MM.1S (cell line): ENCODE measurements around the gene SLC26A2.

Source experiments
- DNase-seq: peaks from one replicate; pipeline ENCODE4 v3.0.0-alpha.2; 2015
- H2AFZ ChIP-seq: fragments of 300-600 bp; sonication (generic); 2 replicates; pipeline ENCODE4 v1.6.0; 2016; ENCODE audit warnings: antibody characterized with exemption, low read length
- H3F3A ChIP-seq: fragments of 300-600 bp; sonication (generic); 2 replicates; pipeline ENCODE4 v1.6.1; 2016; ENCODE audit warnings: mild to moderate bottlenecking, antibody characterized with exemption, low read length, moderate library complexity, mixed read lengths; ENCODE audit not compliant: insufficient read depth
- H3K27ac ChIP-seq: fragments of 300-600 bp; sonication (generic); 2 replicates; pipeline ENCODE4 v1.5.1; 2016; ENCODE audit warnings: mild to moderate bottlenecking, low read length
- H3K27me3 ChIP-seq: fragments of 300-600 bp; sonication (generic); replicated peaks from 2 replicates; pipeline ENCODE4 v1.6.0; 2016; ENCODE audit warnings: low read length; ENCODE audit not compliant: insufficient read depth
- H3K36me3 ChIP-seq: fragments of 300-600 bp; sonication (generic); replicated peaks from 2 replicates; pipeline ENCODE4 v1.6.1; 2016; ENCODE audit warnings: mild to moderate bottlenecking, low read length, mixed read lengths; ENCODE audit not compliant: insufficient read depth
- H3K4me1 ChIP-seq: fragments of 300-600 bp; sonication (generic); 2 replicates; pipeline ENCODE4 v1.6.1; 2016; ENCODE audit warnings: low read length, mixed read lengths
- H3K4me2 ChIP-seq: fragments of 300-600 bp; sonication (generic); 2 replicates; pipeline ENCODE4 v1.6.0; 2016; ENCODE audit warnings: low read depth, low read length
- H3K4me3 ChIP-seq: fragments of 300-600 bp; sonication (generic); 2 replicates; pipeline ENCODE4 v1.5.1; 2016; ENCODE audit warnings: low read length, mixed read lengths
- H3K79me2 ChIP-seq: fragments of 300-600 bp; sonication (generic); 2 replicates; pipeline ENCODE4 v1.6.1; 2016; ENCODE audit warnings: mixed run types, low read length, mixed read lengths
- H3K9ac ChIP-seq: fragments of 300-600 bp; sonication (generic); 2 replicates; pipeline ENCODE4 v1.6.1; 2016; ENCODE audit warnings: low read length, mixed read lengths
- H3K9me2 ChIP-seq: fragments of 300-600 bp; sonication (generic); replicated peaks from 2 replicates; pipeline ENCODE4 v1.6.1; 2016; ENCODE audit warnings: mild to moderate bottlenecking, low read length, mixed read lengths; ENCODE audit not compliant: insufficient read depth
- H3K9me3 ChIP-seq: fragments of 300-600 bp; sonication (generic); replicated peaks from 2 replicates; pipeline ENCODE4 v1.6.1; 2016; ENCODE audit warnings: mild to moderate bottlenecking, low read length, mixed read lengths; ENCODE audit not compliant: insufficient read depth
- H4K20me1 ChIP-seq: fragments of 300-600 bp; sonication (generic); 2 replicates; pipeline ENCODE4 v1.6.1; 2016; ENCODE audit warnings: mild to moderate bottlenecking, low read length, moderate library complexity, mixed read lengths; ENCODE audit not compliant: insufficient read depth
- CTCF ChIP-seq: fragments of 300-600 bp; sonication (generic); IDR thresholded peaks from 2 replicates; pipeline ENCODE4 v1.5.1; 2016; ENCODE audit warnings: antibody characterized with exemption, low read length, mixed read lengths
- EZH2 ChIP-seq: fragments of 300-600 bp; sonication (generic); optimal IDR thresholded peaks from 2 replicates; pipeline ENCODE3; 2017; ENCODE audit warnings: low read depth, mild to moderate bottlenecking, antibody characterized with exemption, low read length, mixed read lengths
- EZH2phosphoT487 ChIP-seq: fragments of 300-600 bp; sonication (generic); IDR thresholded peaks from 2 replicates; pipeline ENCODE4 v1.6.1; 2018; ENCODE audit warnings: antibody characterized with exemption, low read length

The SLC26A2 gene

GRCh38 chr5:149938279-149938678 lies 22.3 kb upstream of the SLC26A2 start:
- H2AFZ ChIP-seq = no peak overlapping the region
- no peak overlapping the region for H3K4me3 ChIP-seq
- no peaks in the 10 kb centered on the region for H3K36me3 ChIP-seq
- H3K27me3 ChIP-seq = no peaks in the 10 kb centered on the region
- H3K4me1 ChIP-seq = peaks cover 6% of the 10 kb centered on the region
- H3K4me2 ChIP-seq = no peak overlapping the region
- H4K20me1 ChIP-seq = no peaks in the 10 kb centered on the region
- no peak overlapping the region for H3K9ac ChIP-seq
- H3K79me2 ChIP-seq = no peaks in the 10 kb centered on the region
- H3K27ac ChIP-seq = no peak overlapping the region
- no peaks in the 10 kb centered on the region for H3K9me2 ChIP-seq
- DNase-seq = no peak
- no peaks in the 10 kb centered on the region for H3F3A ChIP-seq
- no peak for TF ChIP-seq CTCF
- TF ChIP-seq EZH2 = no peak
- H3K9me3 ChIP-seq = no peaks in the 10 kb centered on the region

GRCh38 chr5:149938791-149939358 lies 21.7 kb upstream of the SLC26A2 start:
- Histone ChIP-seq H3K27me3 (no peaks in the 10 kb centered on the region), H3K4me3 (no peak overlapping the region), H2AFZ (no peak overlapping the region), H4K20me1 (no peaks in the 10 kb centered on the region), H3F3A (no peaks in the 10 kb centered on the region), H3K4me1 (peaks cover 6% of the 10 kb centered on the region), H3K27ac (no peak overlapping the region), H3K4me2 (no peak overlapping the region), H3K36me3 (no peaks in the 10 kb centered on the region), H3K9ac (no peak overlapping the region), H3K9me2 (no peaks in the 10 kb centered on the region), H3K9me3 (no peaks in the 10 kb centered on the region), H3K79me2 (no peaks in the 10 kb centered on the region)
- TF ChIP-seq EZH2 (no peak), CTCF (no peak), EZH2phosphoT487 (no peak)
- DNase-seq = no peak

- no peak overlapping the region for H2AFZ ChIP-seq
- DNase-seq = no peak
- H3K27me3 ChIP-seq = no peaks in the 10 kb centered on the region
- no peaks in the 10 kb centered on the region for H3K9me3 ChIP-seq
- no peaks in the 10 kb centered on the region for H3K79me2 ChIP-seq
- no peak for TF ChIP-seq EZH2
- no peak overlapping the region for H3K4me3 ChIP-seq
- H3K27ac ChIP-seq = no peak overlapping the region
- H4K20me1 ChIP-seq = no peaks in the 10 kb centered on the region
- no peaks in the 10 kb centered on the region for H3K9me2 ChIP-seq
- H3K36me3 ChIP-seq = no peaks in the 10 kb centered on the region
- no peaks in the 10 kb centered on the region for H3F3A ChIP-seq
- H3K4me2 ChIP-seq = no peak overlapping the region
- no peak overlapping the region for H3K9ac ChIP-seq
- peaks cover 6% of the 10 kb centered on the region for H3K4me1 ChIP-seq
Observed at GRCh38 chr5:149939546-149939945, 21.0 kb upstream of the SLC26A2 start.

DNA sequence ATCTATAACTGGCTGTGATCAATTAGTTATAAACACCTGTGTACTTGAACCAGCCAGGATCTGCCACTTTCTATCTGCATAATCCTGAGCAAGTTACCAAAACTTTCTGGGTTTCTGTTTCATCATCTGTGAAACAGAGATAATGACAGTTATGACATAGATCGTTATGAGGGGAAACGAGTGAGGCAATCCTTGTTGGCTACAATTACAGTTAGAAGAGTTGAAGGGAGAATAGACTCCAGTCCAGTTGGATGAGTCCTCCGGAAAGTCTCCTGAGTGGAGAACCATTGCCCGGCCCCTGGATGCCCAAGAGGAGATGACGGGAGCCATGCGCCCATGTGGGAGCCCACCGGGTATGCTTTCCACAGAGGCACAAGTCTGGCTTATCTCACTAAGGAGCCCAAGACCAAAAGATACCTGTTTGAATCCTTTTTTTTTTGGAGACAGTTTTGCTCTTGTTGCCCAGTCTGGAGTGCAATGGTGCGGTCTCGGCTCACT lies 20.4 kb upstream of the SLC26A2 start:
- Histone ChIP-seq H3K4me1 (peaks cover 6% of the 10 kb centered on the region), H3K9me3 (no peaks in the 10 kb centered on the region), H3K27me3 (no peaks in the 10 kb centered on the region), H3K36me3 (no peaks in the 10 kb centered on the region), H3K79me2 (no peaks in the 10 kb centered on the region), H3K4me3 (no peak overlapping the region), H3K9me2 (no peaks in the 10 kb centered on the region), H3F3A (no peaks in the 10 kb centered on the region), H3K27ac (no peak overlapping the region), H3K9ac (no peak overlapping the region), H3K4me2 (no peak overlapping the region), H2AFZ (no peak overlapping the region), H4K20me1 (no peaks in the 10 kb centered on the region)
- TF ChIP-seq EZH2 (no peak), EZH2phosphoT487 (no peak), CTCF (no peak)
- DNase-seq = peak; percentile 33
